ENCODE data around the gene ALDH6A1.

- TF ChIP-seq CTCF (IDR thresholded peaks at IDR 0.05; ENCODE audit: insufficient read depth, low read length, poor library complexity, severe bottlenecking): no peak
- no peak for TF ChIP-seq EZH2phosphoT487 (conservative IDR thresholded peaks at IDR 0.05; ENCODE audit: low read length)
Measured at GRCh38 chr14:74019408-74020137, 64.7 kb downstream of the ALDH6A1 start.
